Measurements from ENCODE around the gene MRPL11. TPM values are rescaled to one million over a fixed set of nuclear protein-coding genes. Genes with fewer than 3 reads are reported as not detected.

The MRPL11 gene
- total and polyA plus RNA-seq, 2 of the 13 experiments (the other 11 are each of a cell fraction or from before 2014, with no cell fraction given), result 72.9 to 176 TPM

GRCh38 chr11:66421492-66422205 lies 17.0 kb downstream of the MRPL11 start (continued):
- peak; percentile 99 for TF ChIP-seq ZFP91 (CRISPR knock-in tag; IDR thresholded peaks at IDR 0.05; ENCODE audit: borderline replicate concordance)
- TF ChIP-seq E2F5 (CRISPR knock-in tag; conservative IDR thresholded peaks at IDR 0.05), result peak; percentile 100
- peak; percentile 100 for TF ChIP-seq GTF3A (CRISPR knock-in tag; conservative IDR thresholded peaks at IDR 0.05)
- 0 out of 2 replicates have a peak, but pooled peaks have one; percentile 18 for TF ChIP-seq SOX13 (IDR thresholded peaks at IDR 0.05)
- peak; percentile 76 to 99; a peak in 3 of 4 replicates for TF ChIP-seq SOX13 (CRISPR knock-in tag; conservative IDR thresholded peaks at IDR 0.05 in 1 of 2, IDR thresholded peaks at IDR 0.05 in 1 of 2)
- TF ChIP-seq RNF2 (conservative IDR thresholded peaks at IDR 0.05; ENCODE audit: low read depth), result no peak
- TF ChIP-seq NCOA1 (CRISPR knock-in tag; IDR thresholded peaks at IDR 0.05), result peak; percentile 100
- no peak for TF ChIP-seq TCF7L2 (IDR thresholded peaks at IDR 0.05; ENCODE audit: low read depth, low read length)
- TF ChIP-seq KIAA2018 (CRISPR knock-in tag; IDR thresholded peaks at IDR 0.05; ENCODE audit: borderline replicate concordance), result peak; percentile 100
- TF ChIP-seq JDP2 (CRISPR knock-in tag; IDR thresholded peaks at IDR 0.05; ENCODE audit: borderline replicate concordance), result peak; percentile 100
- TF ChIP-seq ZNF703 (CRISPR knock-in tag; IDR thresholded peaks at IDR 0.05; ENCODE audit: borderline replicate concordance), result peak; percentile 100
- peak; percentile 100 for TF ChIP-seq SMAD9 (CRISPR knock-in tag; IDR thresholded peaks at IDR 0.05)
- TF ChIP-seq CTCF (CRISPR knock-in tag; IDR thresholded peaks at IDR 0.05), result peak; percentile 58
- peak; percentile 100 for TF ChIP-seq ZNF264 (CRISPR knock-in tag; IDR thresholded peaks at IDR 0.05)
- TF ChIP-seq ZNF251 (CRISPR knock-in tag; IDR thresholded peaks at IDR 0.05), result peak; percentile 100

All from HepG2 (cell line).